Measurements from ENCODE around the gene SLC39A8. TPM values are rescaled to one million over a fixed set of nuclear protein-coding genes. Genes with fewer than 3 reads are reported as not detected.
"Not testable (repeated sequence)": the region's sequence is repeated elsewhere in the genome, so short reads cannot be mapped to it uniquely, and the experiment has no call there.

SLC39A8 gene
- polyA plus RNA-seq, 1 of the 3 experiments (the other 2 are of a cell fraction): 1.5 TPM

DNA sequence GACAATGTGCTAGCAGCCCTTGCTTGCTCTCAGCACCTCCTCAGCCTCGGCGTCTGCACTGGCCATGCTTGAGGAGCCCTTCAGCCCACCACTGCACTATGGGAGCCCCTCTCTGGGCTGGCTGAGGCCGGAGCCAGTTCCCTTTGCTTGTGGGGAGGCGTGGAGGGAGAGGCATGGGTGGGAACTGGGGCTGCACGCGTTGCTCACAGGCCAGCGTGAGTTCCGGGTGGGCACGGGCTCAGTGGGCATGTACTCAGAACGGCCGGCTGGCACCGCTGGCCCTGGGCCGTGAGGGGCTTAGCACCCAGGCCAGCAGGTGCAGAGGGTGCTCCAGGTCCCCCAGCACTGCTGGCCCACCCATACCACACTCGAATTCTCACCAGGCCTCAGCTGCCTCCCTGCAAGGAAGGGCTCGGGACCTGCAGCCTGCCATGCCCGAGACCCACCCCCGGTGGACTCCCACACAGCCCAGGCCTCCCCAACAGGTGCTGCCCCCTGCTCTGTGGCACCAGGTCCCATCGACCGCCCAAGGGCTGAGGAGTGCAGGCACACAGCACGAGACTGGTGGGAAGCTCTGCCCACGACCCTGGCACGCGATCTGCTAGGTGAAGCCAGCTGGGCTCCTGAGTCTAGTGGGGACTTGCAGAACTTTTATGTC is 100.3 kb downstream of the SLC39A8 start (continued):
- TF ChIP-seq, protein P1, sequence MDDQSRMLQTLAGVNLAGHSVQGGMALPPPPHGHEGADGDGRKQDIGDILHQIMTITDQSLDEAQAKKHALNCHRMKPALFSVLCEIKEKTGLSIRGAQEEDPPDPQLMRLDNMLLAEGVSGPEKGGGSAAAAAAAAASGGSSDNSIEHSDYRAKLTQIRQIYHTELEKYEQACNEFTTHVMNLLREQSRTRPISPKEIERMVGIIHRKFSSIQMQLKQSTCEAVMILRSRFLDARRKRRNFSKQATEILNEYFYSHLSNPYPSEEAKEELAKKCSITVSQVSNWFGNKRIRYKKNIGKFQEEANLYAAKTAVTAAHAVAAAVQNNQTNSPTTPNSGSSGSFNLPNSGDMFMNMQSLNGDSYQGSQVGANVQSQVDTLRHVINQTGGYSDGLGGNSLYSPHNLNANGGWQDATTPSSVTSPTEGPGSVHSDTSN (IDR thresholded peaks at IDR 0.05): no peak
- TF ChIP-seq ELF1 (IDR thresholded peaks at IDR 0.05): no peak
- no peak for TF ChIP-seq RAD21 (IDR thresholded peaks at IDR 0.05; ENCODE audit: low read length)

- H3K27ac ChIP-seq (ENCODE audit: low read depth in 2 of 2, low read length in 1 of 2); H3K36me3 ChIP-seq (replicated peaks in 1 of 2; ENCODE audit: control insufficient read depth in 1 of 2, insufficient read depth in 2 of 2, low read length in 1 of 2); H4K20me1 ChIP-seq (ENCODE audit: insufficient read depth); H3K4me2 ChIP-seq; H3K27me3 ChIP-seq (ENCODE audit: insufficient read depth); DNase-seq; H3F3A ChIP-seq (replicated peaks; ENCODE audit: insufficient read depth); H3K9me3 ChIP-seq; H3K9ac ChIP-seq; H3K4me1 ChIP-seq (ENCODE audit: control insufficient read depth in 1 of 2, insufficient read depth in 2 of 2, low read depth in 1 of 2, low read length in 1 of 2); H3K9me2 ChIP-seq; H3K4me3 ChIP-seq (ENCODE audit: low read depth in 2 of 2, low read length in 1 of 2); H3K79me2 ChIP-seq (ENCODE audit: insufficient read depth); CTCF ChIA-PET; POLR2A ChIA-PET; H2AFZ ChIP-seq (ENCODE audit: low read depth): not testable (repeated sequence)
- WGBS (ENCODE audit: low lambda C conversion rate): 46% methylated on average over 5 of the region's 5 CpGs
These were observed 102.0 kb downstream of the SLC39A8 start for GRCh38 chr4:102243296-102243695.

DNA sequence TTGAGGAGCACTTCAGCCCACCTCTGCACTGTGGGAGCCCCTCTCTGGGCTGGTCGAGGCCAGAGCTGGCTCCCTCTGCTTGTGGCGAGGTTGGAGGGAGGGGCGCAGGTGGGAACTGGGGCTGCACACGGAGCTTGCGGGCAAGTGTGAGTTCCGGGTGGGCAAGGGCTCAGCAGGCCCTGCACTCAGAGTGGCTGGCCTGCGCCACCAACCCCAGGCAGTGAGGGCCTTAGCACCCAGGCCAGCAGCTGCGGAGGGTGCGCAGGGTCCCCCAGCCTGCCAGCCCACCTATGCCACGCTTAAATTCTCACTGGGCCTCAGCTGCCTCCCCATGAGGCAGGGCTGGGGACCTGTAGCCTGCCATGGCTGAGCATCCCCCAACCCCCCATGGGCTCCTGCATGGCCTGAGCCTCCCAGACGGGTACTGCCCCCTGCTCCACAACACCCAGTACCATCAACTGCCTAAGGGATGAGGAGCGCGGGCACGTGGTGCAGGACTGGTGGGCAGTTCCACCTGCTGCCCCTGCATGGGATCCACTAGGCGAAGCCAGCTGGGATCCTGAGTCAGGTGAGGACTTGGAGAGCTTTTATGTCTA is 110.9 kb downstream of the SLC39A8 start:
- Histone ChIP-seq H3K9ac (no peak overlapping the region), H3F3A (replicated peaks; ENCODE audit: insufficient read depth) (no peaks in the 10 kb centered on the region), H4K20me1 (ENCODE audit: insufficient read depth) (no peaks in the 10 kb centered on the region), H3K4me3 (ENCODE audit: low read depth in 2 of 2, low read length in 1 of 2) (no peak overlapping the region), H3K9me3 (no peaks in the 10 kb centered on the region), H3K9me2 (no peaks in the 10 kb centered on the region), H3K79me2 (ENCODE audit: insufficient read depth) (no peaks in the 10 kb centered on the region), H3K27ac (ENCODE audit: low read depth in 2 of 2, low read length in 1 of 2) (no peak overlapping the region), H3K27me3 (ENCODE audit: insufficient read depth) (no peaks in the 10 kb centered on the region), H3K36me3 (replicated peaks in 1 of 2; ENCODE audit: control insufficient read depth in 1 of 2, insufficient read depth in 2 of 2, low read length in 1 of 2) (no peaks in the 10 kb centered on the region), H3K4me1 (ENCODE audit: control insufficient read depth in 1 of 2, insufficient read depth in 2 of 2, low read depth in 1 of 2, low read length in 1 of 2) (no peaks in the 10 kb centered on the region), H3K4me2 (no peak overlapping the region), H2AFZ (ENCODE audit: low read depth) (no peak overlapping the region)
- CTCF ChIA-PET: no interaction called here
- POLR2A ChIA-PET: no interaction called here
- 72% methylated on average over 4 of the region's 15 CpGs for WGBS (ENCODE audit: low lambda C conversion rate)
- TF ChIP-seq REST (IDR thresholded peaks at IDR 0.05; ENCODE audit: low read depth, low read length) (no peak), RCOR1 (IDR thresholded peaks at IDR 0.05; ENCODE audit: low read length) (no peak), GATA2 (CRISPR knock-in tag; IDR thresholded peaks at IDR 0.05) (no peak), MEF2A (IDR thresholded peaks at IDR 0.05; ENCODE audit: borderline replicate concordance, low read depth) (no peak), NRF1 (IDR thresholded peaks at IDR 0.05; ENCODE audit: low read depth, low read length) (no peak), EP300 (IDR thresholded peaks at IDR 0.05; ENCODE audit: borderline replicate concordance in 1 of 2, low read depth in 1 of 2, low read length in 1 of 2) (no peak), ZBTB33 (IDR thresholded peaks at IDR 0.05; ENCODE audit: borderline replicate concordance, low read depth) (no peak), IRF3 (IDR thresholded peaks at IDR 0.05; ENCODE audit: low read depth, low read length) (no peak), SMC3 (IDR thresholded peaks at IDR 0.05; ENCODE audit: low read depth, low read length) (no peak), USF2 (IDR thresholded peaks at IDR 0.05; ENCODE audit: borderline replicate concordance, low read depth, low read length) (no peak)
- TF ChIP-seq, protein P2, sequence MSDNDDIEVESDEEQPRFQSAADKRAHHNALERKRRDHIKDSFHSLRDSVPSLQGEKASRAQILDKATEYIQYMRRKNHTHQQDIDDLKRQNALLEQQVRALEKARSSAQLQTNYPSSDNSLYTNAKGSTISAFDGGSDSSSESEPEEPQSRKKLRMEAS (IDR thresholded peaks at IDR 0.05; ENCODE audit: low read depth): no peak
- DNase-seq: no peak
